ENCODE results near the gene ORM1.

ORM1 gene

GRCh38 chr9:114374936-114375335, 52.0 kb downstream of the ORM1 start:
- DNase-seq (ENCODE audit: low read depth) = no peak
- H3K4me3 ChIP-seq (ENCODE audit: low read length) = no peak overlapping the region
- TF ChIP-seq, protein P1, sequence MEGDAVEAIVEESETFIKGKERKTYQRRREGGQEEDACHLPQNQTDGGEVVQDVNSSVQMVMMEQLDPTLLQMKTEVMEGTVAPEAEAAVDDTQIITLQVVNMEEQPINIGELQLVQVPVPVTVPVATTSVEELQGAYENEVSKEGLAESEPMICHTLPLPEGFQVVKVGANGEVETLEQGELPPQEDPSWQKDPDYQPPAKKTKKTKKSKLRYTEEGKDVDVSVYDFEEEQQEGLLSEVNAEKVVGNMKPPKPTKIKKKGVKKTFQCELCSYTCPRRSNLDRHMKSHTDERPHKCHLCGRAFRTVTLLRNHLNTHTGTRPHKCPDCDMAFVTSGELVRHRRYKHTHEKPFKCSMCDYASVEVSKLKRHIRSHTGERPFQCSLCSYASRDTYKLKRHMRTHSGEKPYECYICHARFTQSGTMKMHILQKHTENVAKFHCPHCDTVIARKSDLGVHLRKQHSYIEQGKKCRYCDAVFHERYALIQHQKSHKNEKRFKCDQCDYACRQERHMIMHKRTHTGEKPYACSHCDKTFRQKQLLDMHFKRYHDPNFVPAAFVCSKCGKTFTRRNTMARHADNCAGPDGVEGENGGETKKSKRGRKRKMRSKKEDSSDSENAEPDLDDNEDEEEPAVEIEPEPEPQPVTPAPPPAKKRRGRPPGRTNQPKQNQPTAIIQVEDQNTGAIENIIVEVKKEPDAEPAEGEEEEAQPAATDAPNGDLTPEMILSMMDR (IDR thresholded peaks at IDR 0.05; ENCODE audit: insufficient read depth, low read depth, low read length, missing control alignments) = no peak

GRCh38 chr9:114375386-114376175, 52.7 kb downstream of the ORM1 start:
- H3K4me3 ChIP-seq (ENCODE audit: low read length) = no peak overlapping the region
- TF ChIP-seq, protein P1 (IDR thresholded peaks at IDR 0.05; ENCODE audit: insufficient read depth, low read depth, low read length, missing control alignments) = no peak
- no peak for DNase-seq (ENCODE audit: low read depth)

Data from epithelial cell of esophagus (primary cell).